Right atrium auricular region (tissue), 2 donors: Measurements from ENCODE around the gene ATP1A1. TPM values are rescaled to one million over a fixed set of nuclear protein-coding genes. Genes with fewer than 3 reads are reported as not detected.

Source experiments
- DNase-seq: peaks from one replicate; pipeline ENCODE4 v3.0.0-alpha.2; 2019; ENCODE audit warnings: low spot score
- H3K27ac ChIP-seq, 2 donors: fragments of 200-600 bp; sonication (generic); 1 replicate in 1 of 2; 2 replicates in 1 of 2; pipeline ENCODE4 v1.5.1; 2016 to 2019
- H3K27me3 ChIP-seq, 2 donors: fragments of 200-600 bp; sonication (generic); one replicate each; pipeline versions ENCODE4 v1.5.1 to v1.6.0; 2017 to 2019
- H3K36me3 ChIP-seq: fragments of 200-600 bp; sonication (generic); one replicate; pipeline ENCODE4 v1.5.1; 2016
- H3K4me1 ChIP-seq, 2 donors: fragments of 200-600 bp; sonication (generic); one replicate each; pipeline versions ENCODE4 v1.5.1 to v1.6.0; 2017 to 2019
- H3K4me3 ChIP-seq, 2 donors: fragments of 200-600 bp; sonication (generic); 1 replicate in 1 of 2; 2 replicates in 1 of 2; pipeline ENCODE4 v1.5.1; 2017 to 2019; ENCODE audit warnings: mild to moderate bottlenecking in 1 of 2, moderate library complexity in 1 of 2
- H3K9me3 ChIP-seq, 2 donors: fragments of 200-600 bp; sonication (generic); one replicate each; pipeline ENCODE4 v1.5.1; 2019
- CTCF ChIP-seq, 2 donors: fragments of 200-600 bp; sonication (generic); IDR thresholded peaks; one replicate each; pipeline ENCODE4 v1.5.1; 2019; ENCODE audit warnings: antibody characterized with exemption in 2 of 2
- total RNA-seq, 2 donors: library from RNA; depleted of rRNA; stranded (reverse); fragments of >200 nt; gene quantifications; one replicate each; pipeline ENCODE4 v1.1.0, GENCODE V29; 2016

ATP1A1 gene
- total RNA-seq, 2 donors from 2014 or later: 148 to 256 TPM

- H3K36me3 ChIP-seq: peaks cover 40% of the 10 kb centered on the region
- H3K4me3 ChIP-seq: no peak overlapping the region
- DNase-seq: no peak
- H3K27ac ChIP-seq: peak overlapping the region; percentile 90 to 98
- peaks cover 0 to 71% of the 10 kb centered on the region in 2 donors for H3K4me1 ChIP-seq
- no peak for TF ChIP-seq CTCF (IDR thresholded peaks at IDR 0.05)
- H3K27me3 ChIP-seq: no peaks in the 10 kb centered on the region
- H3K9me3 ChIP-seq: no peaks in the 10 kb centered on the region
Observed at GRCh38 chr1:116382857-116383483, 9.9 kb downstream of the ATP1A1 start.

GRCh38 chr1:116386042-116386441, 13.0 kb downstream of the ATP1A1 start:
- H3K9me3 ChIP-seq: no peaks in the 10 kb centered on the region
- H3K4me1 ChIP-seq: peaks cover 0 to 51% of the 10 kb centered on the region in 2 donors
- peaks cover 71% of the 10 kb centered on the region for H3K36me3 ChIP-seq
- H3K4me3 ChIP-seq: no peak overlapping the region
- no peak for DNase-seq
- H3K27ac ChIP-seq: no peak overlapping the region
- no peak for TF ChIP-seq CTCF (IDR thresholded peaks at IDR 0.05)
- no peaks in the 10 kb centered on the region for H3K27me3 ChIP-seq

- Histone ChIP-seq H3K4me3 (no peak overlapping the region), H3K4me1 (peaks cover 0 to 39% of the 10 kb centered on the region in 2 donors), H3K27ac (no peak overlapping the region), H3K36me3 (peaks cover 86% of the 10 kb centered on the region), H3K9me3 (no peaks in the 10 kb centered on the region), H3K27me3 (no peaks in the 10 kb centered on the region)
- TF ChIP-seq CTCF (IDR thresholded peaks at IDR 0.05): no peak
- no peak for DNase-seq
Observed at GRCh38 chr1:116387551-116387950, 14.5 kb downstream of the ATP1A1 start.

DNA sequence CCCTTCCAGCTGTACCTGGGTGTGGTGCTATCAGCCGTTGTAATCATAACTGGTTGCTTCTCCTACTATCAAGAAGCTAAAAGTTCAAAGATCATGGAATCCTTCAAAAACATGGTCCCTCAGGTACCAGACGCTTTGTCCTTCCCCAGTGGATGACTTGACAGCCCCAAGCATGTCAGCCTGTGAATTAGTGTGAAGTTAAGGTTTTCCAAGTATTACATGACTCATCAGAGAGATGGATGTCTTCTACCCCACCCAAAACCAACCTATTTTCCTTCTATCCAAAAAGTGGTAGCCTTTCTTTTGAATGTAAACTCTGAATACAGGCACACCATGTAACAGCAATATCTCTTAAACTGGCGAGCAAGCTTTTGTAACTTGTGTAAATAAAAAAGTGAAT, 15.1 kb downstream of the ATP1A1 start:
- peaks cover 92% of the 10 kb centered on the region for H3K36me3 ChIP-seq
- peaks cover 0 to 33% of the 10 kb centered on the region in 2 donors for H3K4me1 ChIP-seq
- no peaks in the 10 kb centered on the region for H3K9me3 ChIP-seq
- H3K27me3 ChIP-seq: no peaks in the 10 kb centered on the region
- no peak for DNase-seq
- TF ChIP-seq CTCF (IDR thresholded peaks at IDR 0.05): no peak
- H3K4me3 ChIP-seq: no peak overlapping the region
- no peak overlapping the region for H3K27ac ChIP-seq

DNA sequence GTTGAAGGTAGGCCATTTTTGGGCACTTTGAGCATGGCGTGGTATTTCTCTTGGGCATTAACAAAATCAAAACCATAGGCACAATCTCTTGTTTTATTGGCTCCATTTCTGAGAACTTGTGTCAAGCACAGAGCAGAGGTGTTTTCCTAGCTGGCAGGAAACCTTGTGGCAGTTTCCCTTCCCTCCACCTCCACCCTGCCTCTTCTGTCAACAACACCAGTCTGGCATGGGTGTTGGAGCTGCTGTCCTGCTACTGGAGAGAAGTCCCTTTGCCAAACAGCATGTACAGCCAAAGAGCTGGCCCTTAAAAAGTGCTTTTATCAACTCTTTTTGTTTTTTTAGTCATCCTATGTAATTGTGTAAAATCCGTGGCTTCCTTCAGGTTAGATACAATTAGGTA, 16.0 kb downstream of the ATP1A1 start:
- Histone ChIP-seq H3K27ac (no peak overlapping the region), H3K27me3 (no peaks in the 10 kb centered on the region)
- TF ChIP-seq CTCF (IDR thresholded peaks at IDR 0.05): no peak

DNA sequence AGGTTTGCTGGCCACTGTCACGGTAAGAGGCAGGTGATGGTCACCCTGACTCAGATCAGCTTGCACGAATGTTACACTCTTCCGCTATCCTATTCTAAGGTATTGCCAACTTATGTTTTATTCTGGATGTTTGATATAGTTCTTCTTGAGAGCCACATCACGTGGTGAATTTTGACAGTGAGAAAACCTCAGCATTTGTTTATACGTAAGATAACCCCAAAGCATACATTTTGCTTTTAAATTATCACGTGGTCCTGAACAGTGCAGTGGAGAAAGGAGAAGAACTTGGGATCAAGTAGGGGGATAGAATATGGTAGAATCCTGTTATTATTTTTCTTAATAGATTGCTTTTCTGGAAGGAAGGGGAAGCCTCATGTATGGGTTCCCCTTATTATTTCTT, 16.6 kb downstream of the ATP1A1 start:
- Histone ChIP-seq H3K9me3 (no peaks in the 10 kb centered on the region), H3K4me3 (no peak overlapping the region), H3K27ac (no peak overlapping the region), H3K27me3 (no peaks in the 10 kb centered on the region), H3K4me1 (peaks cover 0 to 19% of the 10 kb centered on the region in 2 donors), H3K36me3 (peaks cover 100% of the 10 kb centered on the region)
- no peak for TF ChIP-seq CTCF (IDR thresholded peaks at IDR 0.05)
- no peak for DNase-seq

More for the DNA sequence above, 16.0 kb downstream of the ATP1A1 start:
- Histone ChIP-seq H3K9me3 (no peaks in the 10 kb centered on the region), H3K4me1 (peaks cover 0 to 24% of the 10 kb centered on the region in 2 donors), H3K36me3 (peaks cover 100% of the 10 kb centered on the region), H3K4me3 (no peak overlapping the region)
- no peak for DNase-seq
